A549 treated with dexamethasone at 1 μM for 4 hours (cell line): ENCODE measurements around the gene CFDP1. TPM values are rescaled to one million over a fixed set of nuclear protein-coding genes. Genes with fewer than 3 reads are reported as not detected.

ENCODE experiments used
- total RNA-seq: library from RNA; stranded (reverse); fragments of 200-300 nt; extraction: Qiagen RNA extraction; gene quantifications from 5 replicates; pipeline ENCODE4 v1.2.3, GENCODE V29; 2022

The CFDP1 gene
- total RNA-seq: 65.7 to 84.6 TPM (median 68.7 TPM) in 5 replicates

DNA sequence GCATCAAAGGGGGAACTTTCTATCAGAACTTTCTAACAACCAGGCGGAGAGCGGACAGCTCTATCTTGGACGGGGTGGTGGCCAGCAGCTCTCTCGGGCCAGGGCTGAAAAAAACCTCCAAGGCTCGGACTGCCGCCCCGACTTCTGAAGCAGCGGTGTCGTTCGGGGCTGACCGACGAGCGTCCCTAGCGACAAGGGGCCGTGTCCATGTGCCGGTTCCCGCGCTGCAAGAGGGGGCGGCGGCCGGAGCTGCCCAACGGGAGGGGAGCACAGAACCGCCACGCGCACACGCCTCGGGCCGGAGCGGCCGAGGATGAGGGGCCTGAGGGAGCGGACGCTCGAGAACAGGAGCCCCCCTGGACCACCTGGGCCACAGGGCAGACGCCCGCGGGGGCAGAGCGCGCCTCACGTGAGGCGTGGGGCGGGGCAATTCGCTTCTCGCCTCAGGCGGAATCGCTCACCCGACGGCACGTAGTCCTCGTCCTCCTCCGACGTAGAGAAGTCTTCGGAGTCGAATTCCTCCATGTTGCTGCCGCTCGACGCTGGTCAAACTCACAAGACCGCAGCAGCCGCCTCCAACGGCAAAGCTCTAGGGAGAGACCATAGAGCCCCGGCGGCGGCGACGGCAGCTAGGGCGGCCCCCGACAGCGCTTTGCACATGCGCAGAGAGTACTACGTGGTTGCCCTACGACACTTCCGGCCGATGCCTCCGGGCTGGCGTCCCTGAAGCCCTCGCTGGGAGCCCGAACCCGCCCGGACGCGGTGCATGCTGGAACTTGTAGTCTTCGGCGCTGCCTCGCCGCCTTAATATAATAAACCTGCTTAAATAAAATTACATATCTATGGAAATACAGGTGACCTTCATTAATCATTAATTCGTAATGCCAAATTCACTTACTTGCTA lies at the start of gene CFDP1:
Gene CFDP1, minus strand, starts transcription at position 676 of the 904 bp plus-strand sequence. Its CDS starts 151 bp downstream, at position 525.

DNA sequence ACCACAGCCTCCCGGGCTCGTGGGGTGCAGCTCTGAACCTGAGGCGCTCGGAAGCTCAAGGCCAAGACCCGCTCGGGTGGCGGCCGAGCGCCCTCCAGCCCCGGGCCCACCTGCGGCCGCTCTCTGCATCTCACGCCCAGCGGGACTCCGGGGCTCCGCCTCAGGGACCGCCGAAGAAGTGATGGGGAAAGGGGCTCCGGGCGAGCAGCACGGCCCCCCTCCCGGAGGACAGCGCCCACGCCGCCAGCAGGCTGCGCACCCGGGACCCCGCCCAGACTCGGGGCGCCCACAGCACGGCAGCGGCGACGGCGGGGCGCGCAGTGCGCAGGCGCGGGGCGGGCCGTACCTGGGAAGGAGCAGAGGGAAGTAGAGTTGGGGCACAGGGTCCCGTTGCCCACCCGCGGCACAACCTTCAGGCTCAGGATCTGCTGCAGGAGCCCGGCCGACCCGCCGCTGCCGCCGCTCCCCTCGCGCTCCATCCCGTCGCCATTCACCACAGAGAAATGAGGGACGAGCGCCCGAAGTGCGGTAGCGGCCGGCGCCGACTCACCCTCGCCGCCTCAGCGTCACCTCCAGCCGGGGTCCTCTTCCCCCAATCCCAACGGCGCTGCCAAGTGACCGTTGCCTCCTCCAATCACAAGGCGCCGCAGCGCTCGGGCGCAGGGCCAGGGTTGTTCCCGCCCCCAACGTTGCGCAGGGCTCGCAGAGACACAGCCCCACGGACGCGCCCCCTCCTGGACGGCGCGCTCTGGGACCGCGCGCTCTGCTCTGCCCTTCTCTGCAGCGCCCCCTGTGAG lies 31.0 kb upstream of the CFDP1 start, which contains the start of gene TMEM170A:
Gene TMEM170A, minus strand, starts transcription at position 568 of the 797 bp plus-strand sequence. Its CDS starts 89 bp downstream, at position 479.

DNA sequence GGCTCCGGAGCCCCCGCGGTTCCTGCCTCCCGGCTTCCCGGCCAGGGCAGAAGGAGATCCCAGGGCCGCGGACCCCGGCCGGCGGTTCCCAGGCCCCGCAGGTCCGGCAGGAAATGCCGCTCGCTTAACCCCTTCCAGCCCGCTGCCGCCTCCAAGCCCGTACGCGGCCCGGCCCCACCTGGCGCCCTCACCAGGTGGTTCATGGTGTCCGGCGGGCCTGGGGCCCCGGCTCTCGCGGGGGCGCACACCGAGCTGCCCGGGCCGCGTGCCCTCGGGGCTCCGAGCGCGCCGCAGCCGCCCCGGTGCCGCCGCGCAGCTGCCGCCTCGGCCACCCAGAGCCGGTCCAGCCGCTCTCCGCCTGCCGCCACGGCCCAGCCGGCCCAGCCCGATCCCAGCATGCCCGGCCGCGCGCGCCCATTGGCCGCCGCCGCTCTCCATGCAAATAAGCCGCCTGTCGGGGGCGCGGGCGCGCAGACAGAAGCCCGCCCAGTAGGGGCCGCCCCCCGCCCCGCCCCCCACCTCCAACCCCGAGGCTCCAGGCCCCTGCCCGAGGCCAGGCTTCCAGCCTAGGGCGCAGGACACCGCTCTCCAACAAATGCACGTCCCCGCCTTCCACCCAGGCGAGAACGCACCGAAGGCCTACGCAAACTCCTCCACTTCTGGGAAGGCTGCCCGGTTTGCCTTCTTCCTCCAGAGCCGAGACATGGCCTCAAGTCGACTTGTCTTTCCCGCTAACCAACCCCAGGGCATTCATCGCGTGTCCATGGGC lies 181.8 kb downstream of the CFDP1 start, which contains the start of gene BCAR1:
Gene BCAR1, minus strand, starts transcription at position 345 of the 769 bp plus-strand sequence. Its CDS starts 142 bp downstream, at position 203.

Other genes with a start within 250 kb of the CFDP1 start
- gene CTRB2, start 226.3 kb downstream of the CFDP1 start, total RNA-seq: 0.07 TPM in 1 of 5 replicates, not detected in the others
- 0.18 TPM in 1 of 5 replicates, not detected in the others for gene CTRB1, start 214.5 kb downstream of the CFDP1 start, total RNA-seq
- gene BCAR1, start 181.9 kb downstream of the CFDP1 start, total RNA-seq: 82.0 to 145 TPM (median 139 TPM) in 5 replicates
- 12.0 to 15.9 TPM (median 14.5 TPM) in 5 replicates for gene TMEM170A, start 31.2 kb upstream of the CFDP1 start, total RNA-seq
- gene CHST6, start 61.9 kb upstream of the CFDP1 start, total RNA-seq: 0.14 to 0.33 TPM (median 0.22 TPM) in 5 replicates
- gene CHST5, start 102.6 kb upstream of the CFDP1 start, total RNA-seq: 0.05 to 0.11 TPM (median 0.10 TPM) in 3 of 5 replicates, not detected in the others
- gene TMEM231, start 122.7 kb upstream of the CFDP1 start, total RNA-seq: 7.4 to 9.2 TPM (median 8.7 TPM) in 5 replicates
- gene GABARAPL2, start 132.9 kb upstream of the CFDP1 start, total RNA-seq: 79.2 to 88.5 TPM (median 85.7 TPM) in 5 replicates
- 26.2 to 44.9 TPM (median 38.8 TPM) in 5 replicates for gene ADAT1, start 189.8 kb upstream of the CFDP1 start, total RNA-seq
- gene KARS1, start 214.2 kb upstream of the CFDP1 start, total RNA-seq: 169 to 183 TPM (median 178 TPM) in 5 replicates
- gene TERF2IP, start 214.3 kb upstream of the CFDP1 start, total RNA-seq: 42.7 to 46.1 TPM (median 43.6 TPM) in 5 replicates
- not detected in 5 replicates for gene CPHXL2, start 243.5 kb upstream of the CFDP1 start, total RNA-seq